Measurements from ENCODE around the gene PSME2.

The PSME2 gene

GRCh38 chr14:24146453-24146977 lies at the start of gene PSME2:
PSME2 (minus strand) TSS chr14:24146610; CDS start chr14:24146581, 29 bp downstream.
- peak; percentile 98 for DNase-seq (ENCODE audit: low read depth, low spot score)

- DNase-seq (ENCODE audit: low read depth, low spot score), result peak; percentile 92
Observed at GRCh38 chr14:24195186-24196070, 49.0 kb upstream of the PSME2 start, which contains the start of gene TM9SF1. TM9SF1 (minus strand) TSS chr14:24195441; CDS start chr14:24195019, 422 bp downstream.

GRCh38 chr14:24194873-24195185 lies 48.4 kb upstream of the PSME2 start:
- no peak for DNase-seq (ENCODE audit: low read depth, low spot score)

- no peak for DNase-seq (ENCODE audit: low read depth, low spot score)
Observed at GRCh38 chr14:24194186-24194872, 47.9 kb upstream of the PSME2 start.

GRCh38 chr14:24192933-24193332 lies 46.5 kb upstream of the PSME2 start:
- no peak for DNase-seq (ENCODE audit: low read depth, low spot score)

- no peak for DNase-seq (ENCODE audit: low read depth, low spot score)
Observed at GRCh38 chr14:24190416-24190815, 44.0 kb upstream of the PSME2 start.

- DNase-seq (ENCODE audit: low read depth, low spot score), result no peak
Observed at GRCh38 chr14:24189460-24189859, 43.0 kb upstream of the PSME2 start.

GRCh38 chr14:24189059-24189375 lies 42.6 kb upstream of the PSME2 start:
- no peak for DNase-seq (ENCODE audit: low read depth, low spot score)

GRCh38 chr14:24188251-24189058 lies 42.0 kb upstream of the PSME2 start, which contains the start of gene IPO4:
IPO4 (minus strand) TSS chr14:24188816; CDS start chr14:24188787, 29 bp downstream.
- DNase-seq (ENCODE audit: low read depth, low spot score), result peak; percentile 98

- DNase-seq (ENCODE audit: low read depth, low spot score), result no peak
Observed at GRCh38 chr14:24187539-24187915, 41.1 kb upstream of the PSME2 start.

- no peak for DNase-seq (ENCODE audit: low read depth, low spot score)
Observed at GRCh38 chr14:24186831-24187538, 40.6 kb upstream of the PSME2 start.

GRCh38 chr14:24185741-24186140 lies 39.3 kb upstream of the PSME2 start:
- no peak for DNase-seq (ENCODE audit: low read depth, low spot score)

GRCh38 chr14:24185026-24185425 lies 38.6 kb upstream of the PSME2 start:
- DNase-seq (ENCODE audit: low read depth, low spot score), result no peak

GRCh38 chr14:24184104-24184970 lies 37.9 kb upstream of the PSME2 start:
- no peak for DNase-seq (ENCODE audit: low read depth, low spot score)

- no peak for DNase-seq (ENCODE audit: low read depth, low spot score)
Observed at GRCh38 chr14:24183014-24183481, 36.6 kb upstream of the PSME2 start.

- DNase-seq (ENCODE audit: low read depth, low spot score), result no peak
Observed at GRCh38 chr14:24182110-24182882, 35.9 kb upstream of the PSME2 start.

GRCh38 chr14:24181371-24182077 lies 35.1 kb upstream of the PSME2 start:
- DNase-seq (ENCODE audit: low read depth, low spot score), result no peak

GRCh38 chr14:24179961-24180796 lies 33.8 kb upstream of the PSME2 start:
- DNase-seq (ENCODE audit: low read depth, low spot score), result no peak
